KOPT-K1 (cell line): ENCODE measurements around the gene CCL14.
"Not testable (repeated sequence)": the region's sequence is repeated elsewhere in the genome, so short reads cannot be mapped to it uniquely, and the experiment has no call there.

ENCODE experiments used
- H3K27ac ChIP-seq: fragments of 200-600 bp; sonication (generic); 2 replicates; pipeline ENCODE4 v1.5.1; 2016; ENCODE audit warnings: antibody characterized with exemption, mild to moderate bottlenecking, low read depth, low read length; ENCODE audit not compliant: poor library complexity, severe bottlenecking
- H3K36me3 ChIP-seq: fragments of 200-600 bp; sonication (generic); 2 replicates; pipeline ENCODE4 v1.5.1; 2017; ENCODE audit warnings: antibody characterized with exemption, mild to moderate bottlenecking, low read length, moderate library complexity; ENCODE audit not compliant: insufficient read depth
- H3K9me3 ChIP-seq: fragments of 200-600 bp; sonication (generic); 2 replicates; pipeline ENCODE4 v1.5.1; 2017; ENCODE audit warnings: antibody characterized with exemption, low read length, mild to moderate bottlenecking; ENCODE audit not compliant: insufficient read depth, poor library complexity, severe bottlenecking

The CCL14 gene

DNA sequence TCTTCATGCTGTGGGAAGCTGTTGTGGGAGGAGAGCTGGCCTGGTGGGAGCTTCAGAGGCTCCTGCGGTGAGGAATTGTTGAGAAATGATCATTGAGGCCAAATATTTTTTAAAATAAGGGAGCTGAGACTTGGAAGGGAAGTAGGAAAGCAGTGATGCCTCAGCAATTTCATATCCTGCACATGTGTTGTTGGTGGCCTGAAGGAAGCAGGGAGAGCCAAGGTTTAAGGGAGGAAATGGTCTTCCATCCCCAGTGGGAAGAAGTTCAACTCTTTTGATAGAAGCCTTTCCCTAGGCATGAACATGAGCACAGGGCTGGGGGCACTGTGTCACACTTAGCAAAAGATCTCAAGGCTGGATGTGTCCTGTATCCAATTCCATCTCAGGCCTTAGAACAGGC is at the start of gene CCL14:
Gene CCL14, minus strand, starts transcription at position 87 of the 400 bp plus-strand sequence. Its CDS starts 80 bp downstream, at position 7.
- H3K27ac ChIP-seq, result no peak within 1 kb of the TSS
- peaks cover 18% of the 10 kb centered on the region for H3K9me3 ChIP-seq
- no peaks in the 10 kb centered on the region for H3K36me3 ChIP-seq

DNA sequence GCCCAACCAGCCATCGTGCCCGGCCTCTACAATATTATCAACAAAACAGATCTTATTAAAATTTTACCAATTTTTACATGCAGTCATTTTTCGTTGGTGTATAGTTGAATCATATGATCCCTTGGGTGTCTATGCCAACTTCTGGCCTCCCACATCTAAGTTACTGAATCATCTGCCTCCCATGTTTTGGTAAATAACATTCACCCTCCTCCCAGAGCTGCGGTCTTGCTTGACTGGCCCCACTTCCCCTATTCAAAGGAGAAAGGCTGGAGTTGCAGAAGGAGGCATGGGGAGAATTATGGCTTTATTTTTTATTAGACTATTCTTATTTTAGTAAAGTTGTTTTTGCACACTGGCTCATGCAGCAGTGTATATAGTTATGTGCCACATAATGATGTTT is 49.7 kb upstream of the CCL14 start:
- H3K9me3 ChIP-seq, result no peaks in the 10 kb centered on the region
- H3K36me3 ChIP-seq, result no peaks in the 10 kb centered on the region
- no peak overlapping the region for H3K27ac ChIP-seq

DNA sequence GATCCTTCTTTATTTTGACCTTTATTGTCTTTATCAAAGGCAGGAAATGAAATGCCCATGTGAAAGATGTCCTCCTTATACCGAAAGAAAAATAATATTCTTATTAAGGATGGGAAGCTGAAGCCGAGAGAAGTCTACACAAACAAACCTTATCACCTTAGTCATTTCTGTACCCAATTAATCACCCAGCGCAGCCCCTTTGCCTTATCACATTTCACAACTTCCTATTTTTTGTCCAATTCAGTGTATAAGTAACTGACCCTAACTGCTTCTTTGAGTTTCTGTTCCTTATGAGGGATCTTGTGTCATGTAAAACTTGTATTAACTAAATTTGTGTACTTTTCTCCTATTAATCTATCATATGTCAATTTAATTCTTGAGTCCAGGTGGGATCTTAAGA is 47.6 kb upstream of the CCL14 start:
- Histone ChIP-seq H3K27ac (no peak overlapping the region), H3K9me3 (no peaks in the 10 kb centered on the region), H3K36me3 (no peaks in the 10 kb centered on the region)

DNA sequence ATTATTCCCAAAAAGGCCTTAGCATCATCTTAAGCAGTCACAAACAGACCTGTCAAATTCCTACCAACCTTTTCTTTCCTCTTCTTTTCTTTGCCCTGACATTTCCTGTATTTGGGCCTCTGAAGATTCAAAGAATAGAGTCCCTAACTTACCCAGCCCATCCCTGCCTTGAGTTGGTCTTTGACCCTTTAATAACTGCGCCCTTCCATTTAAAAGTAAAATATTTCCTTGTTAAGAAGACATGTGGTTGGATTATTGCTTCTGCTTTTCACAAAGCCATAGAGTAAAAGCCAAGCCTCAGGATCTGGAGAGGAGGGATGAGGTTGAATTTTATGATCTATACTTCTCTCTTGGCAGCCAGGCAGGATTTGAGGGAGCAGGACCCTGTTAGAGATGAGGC is 44.4 kb upstream of the CCL14 start:
- no peak overlapping the region for H3K27ac ChIP-seq
- H3K9me3 ChIP-seq, result no peaks in the 10 kb centered on the region
- no peaks in the 10 kb centered on the region for H3K36me3 ChIP-seq

DNA sequence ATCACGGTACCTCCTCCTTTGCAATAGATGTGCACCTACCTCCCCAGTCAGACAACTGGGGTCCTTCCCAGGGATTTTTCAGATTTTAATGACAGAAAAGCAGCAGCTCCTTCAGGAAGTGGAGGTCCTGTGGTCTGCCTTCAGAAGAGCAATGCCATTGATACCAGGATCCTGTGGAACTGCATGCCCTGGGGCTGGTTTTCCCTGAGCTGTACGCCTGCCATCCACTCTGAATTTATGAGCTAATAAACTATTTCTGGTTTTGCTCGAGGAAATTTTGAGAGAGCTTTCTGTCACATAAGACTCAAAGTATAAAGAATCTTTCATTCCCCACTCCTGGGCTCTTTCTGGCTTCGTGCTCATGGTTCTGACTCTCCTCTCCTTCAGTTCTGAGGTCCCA is 41.2 kb upstream of the CCL14 start:
- no peak overlapping the region for H3K27ac ChIP-seq
- H3K9me3 ChIP-seq, result no peaks in the 10 kb centered on the region
- no peaks in the 10 kb centered on the region for H3K36me3 ChIP-seq

DNA sequence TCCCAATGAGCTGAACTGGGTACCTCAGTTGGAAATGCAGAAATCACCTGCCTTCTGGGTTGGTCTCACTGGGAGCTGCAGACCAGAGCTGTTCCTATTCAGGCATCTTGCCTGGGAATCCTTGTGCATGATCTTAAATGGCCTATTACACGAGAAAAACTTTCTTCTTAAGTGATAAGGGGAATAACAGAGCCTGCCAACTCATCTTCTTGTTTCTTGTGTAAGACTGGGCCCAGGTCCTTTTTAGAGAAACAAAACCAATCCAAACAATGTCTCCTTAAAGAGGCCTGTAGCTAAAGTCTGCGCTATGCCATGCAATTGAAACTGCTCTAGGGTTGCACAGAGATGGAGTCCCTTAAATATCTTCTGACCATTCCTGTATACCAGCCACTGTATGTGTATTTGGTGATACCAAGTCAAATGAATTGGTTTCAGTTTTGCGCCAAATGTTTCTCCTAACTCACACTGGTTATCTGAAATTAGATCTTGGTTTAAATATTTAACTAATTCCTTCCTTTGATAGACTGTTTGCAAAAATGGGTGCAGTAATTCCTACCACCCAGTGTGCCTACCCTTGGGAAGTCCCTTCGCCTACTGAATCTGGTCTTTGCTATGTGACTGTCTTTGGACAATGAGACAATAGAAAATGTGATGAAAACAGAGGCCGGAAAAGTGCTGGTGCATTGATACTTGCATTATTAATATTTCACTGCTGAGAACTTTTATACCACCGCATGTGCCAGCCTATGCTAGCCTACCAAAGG is 37.8 kb upstream of the CCL14 start:
- Histone ChIP-seq H3K9me3 (no peaks in the 10 kb centered on the region), H3K27ac (no peak overlapping the region), H3K36me3 (no peaks in the 10 kb centered on the region)

DNA sequence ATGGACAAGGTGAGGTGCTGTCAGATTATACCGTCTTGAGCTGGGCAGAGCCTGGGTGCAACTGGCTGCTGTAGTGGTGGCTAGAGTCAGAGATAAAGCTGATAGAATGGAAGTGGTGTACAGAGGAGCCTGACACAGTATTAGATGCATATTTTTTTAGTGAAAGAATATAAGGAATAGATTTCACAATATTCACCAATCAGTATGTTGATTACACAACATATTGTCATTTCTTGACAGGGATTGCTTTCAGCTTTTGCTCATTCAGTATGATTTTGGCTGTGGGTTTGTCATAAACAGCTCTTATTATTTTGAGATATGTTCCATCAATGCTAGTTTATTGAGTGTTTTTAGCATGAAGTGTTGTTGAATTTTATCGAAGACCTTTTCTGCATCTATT is 32.9 kb upstream of the CCL14 start:
- H3K27ac ChIP-seq, result no peak overlapping the region
- no peaks in the 10 kb centered on the region for H3K9me3 ChIP-seq
- no peaks in the 10 kb centered on the region for H3K36me3 ChIP-seq

DNA sequence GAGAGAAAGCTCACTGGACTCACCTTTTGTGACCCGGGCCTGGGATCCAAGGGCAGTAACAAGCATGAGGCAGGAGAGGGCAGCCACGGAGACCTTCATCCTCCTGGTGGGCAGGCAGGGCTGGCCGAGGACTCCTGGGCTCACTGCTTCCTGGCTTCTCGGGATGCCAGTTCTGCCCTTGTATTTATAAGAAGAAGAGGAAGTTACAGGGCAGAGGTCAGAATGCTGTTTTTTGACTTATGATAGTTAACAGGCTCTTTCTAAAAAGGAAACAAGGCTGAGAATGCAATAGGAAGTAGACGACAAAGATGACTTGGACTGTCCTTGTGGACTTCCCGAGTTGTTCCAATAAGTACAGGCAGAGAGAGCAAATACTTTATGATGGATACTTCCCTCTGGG is 31.3 kb upstream of the CCL14 start, which contains the start of gene CCL23:
Gene CCL23, minus strand, starts transcription at position 174 of the 400 bp plus-strand sequence. Its CDS starts 75 bp downstream, at position 99.
- no peaks in the 10 kb centered on the region for H3K9me3 ChIP-seq
- H3K27ac ChIP-seq, result no peak within 1 kb of the TSS
- H3K36me3 ChIP-seq, result no peaks in the 10 kb centered on the region

DNA sequence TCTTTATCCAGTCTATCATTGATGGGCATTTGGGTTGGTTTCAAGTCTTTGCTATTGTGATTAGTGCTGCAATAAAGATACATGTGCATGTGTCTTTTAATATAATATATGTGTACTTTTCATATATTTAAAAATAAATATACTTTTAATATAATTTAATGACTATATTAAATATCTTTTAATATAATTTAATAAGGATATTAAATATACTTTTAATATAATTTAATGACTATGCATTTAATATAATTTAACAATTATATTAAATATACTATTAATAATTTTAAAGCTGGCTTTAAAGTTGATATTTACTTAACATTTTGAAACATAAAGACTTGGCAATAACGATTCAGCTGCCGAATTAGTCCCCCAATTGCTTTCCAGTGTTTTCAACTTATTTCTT is 30.0 kb upstream of the CCL14 start:
- Histone ChIP-seq H3K27ac (no peak overlapping the region), H3K9me3 (no peaks in the 10 kb centered on the region)

DNA sequence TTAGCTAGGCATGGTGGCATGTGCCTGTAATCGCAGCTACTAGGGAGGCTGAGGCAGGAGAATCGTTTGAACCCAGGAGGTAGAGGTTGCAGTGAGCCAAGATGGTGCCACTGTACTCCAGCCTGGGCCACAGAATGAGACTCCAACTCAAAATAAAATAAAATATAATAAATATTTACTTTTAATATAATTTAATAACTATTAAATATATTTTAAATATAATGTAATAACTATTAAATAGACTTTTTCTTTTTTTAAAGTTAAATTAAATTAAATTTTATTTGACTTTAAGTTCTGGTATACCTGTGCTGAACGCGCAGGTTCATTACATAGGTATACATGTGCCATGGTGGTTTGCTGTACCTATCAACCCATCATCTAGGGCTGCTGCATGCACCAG is 29.4 kb upstream of the CCL14 start:
- not testable (repeated sequence) for H3K27ac ChIP-seq, H3K9me3 ChIP-seq, H3K36me3 ChIP-seq

More for the DNA sequence above, 30.0 kb upstream of the CCL14 start:
- no peaks in the 10 kb centered on the region for H3K36me3 ChIP-seq

DNA sequence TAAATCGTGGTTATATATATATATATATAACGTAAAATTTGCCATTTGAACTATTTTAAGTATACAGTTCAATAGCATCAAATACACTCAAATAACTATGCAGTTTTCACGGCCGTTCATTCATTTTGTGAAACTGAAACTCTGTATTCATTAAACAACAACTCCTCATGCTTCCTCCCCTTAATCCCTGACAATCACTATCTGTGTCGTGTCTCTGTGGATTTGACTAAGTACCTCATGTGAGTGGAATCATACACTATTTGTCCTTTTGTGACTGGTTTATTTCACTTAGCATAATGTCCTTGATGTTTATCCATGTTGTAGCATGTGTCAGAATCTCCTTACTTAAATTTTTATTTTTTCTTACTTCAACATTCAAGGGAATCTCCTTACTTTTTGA is 28.4 kb upstream of the CCL14 start:
- peaks cover 2% of the 10 kb centered on the region for H3K9me3 ChIP-seq
- H3K27ac ChIP-seq, result no peak overlapping the region
- no peaks in the 10 kb centered on the region for H3K36me3 ChIP-seq

DNA sequence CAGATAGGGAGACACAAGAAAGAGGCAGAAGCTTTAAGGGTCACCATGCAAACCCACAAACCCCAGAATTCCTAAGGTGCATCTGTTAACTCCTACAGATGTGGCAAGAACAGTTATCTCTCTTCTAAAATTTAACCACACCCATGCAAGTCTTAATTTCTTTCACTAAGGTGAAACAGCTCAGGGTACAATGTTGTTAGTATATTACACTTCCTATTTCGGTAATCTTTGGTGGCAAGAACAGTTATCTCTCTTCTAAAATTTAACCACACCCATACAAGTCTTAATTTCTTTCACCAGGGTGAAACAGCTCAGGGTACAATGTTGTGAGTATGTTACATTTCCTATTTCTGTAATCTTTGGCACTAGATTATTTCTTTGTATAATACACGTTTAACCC is 24.7 kb upstream of the CCL14 start:
- Histone ChIP-seq H3K27ac (no peak overlapping the region), H3K36me3 (no peaks in the 10 kb centered on the region), H3K9me3 (peaks cover 19% of the 10 kb centered on the region)

DNA sequence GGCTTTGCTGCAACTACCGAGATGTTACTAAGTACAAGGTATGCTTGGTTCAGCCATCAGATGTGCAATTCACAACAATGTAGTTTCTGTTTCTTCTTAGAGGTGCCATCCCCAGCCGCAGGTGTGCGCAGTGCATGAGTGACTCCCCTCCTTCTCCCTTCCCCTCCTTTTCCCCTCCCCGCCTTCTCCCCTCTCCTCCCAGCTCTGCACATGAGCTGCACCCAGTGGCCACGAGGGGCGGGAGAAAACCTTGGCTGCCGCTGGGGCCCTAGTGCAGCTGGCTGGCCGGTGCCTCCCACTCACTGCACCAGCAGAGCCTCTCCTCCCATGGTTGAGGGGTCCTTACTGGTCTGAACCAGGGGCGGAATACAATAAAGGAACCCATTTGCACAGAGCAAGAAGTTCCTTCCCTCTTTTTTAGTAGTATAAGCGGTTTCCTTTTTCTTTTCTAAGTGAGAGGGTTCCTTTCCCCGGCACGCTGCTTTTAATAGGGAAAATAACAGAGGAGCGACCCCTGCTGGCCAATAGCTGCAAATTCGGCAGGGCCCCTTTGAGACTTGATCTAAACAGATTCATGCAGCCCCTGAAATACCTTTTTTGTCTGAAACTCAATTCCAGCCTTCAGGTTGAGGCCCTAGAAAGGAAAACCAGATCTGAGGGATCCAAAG is 22.6 kb upstream of the CCL14 start:
- H3K27ac ChIP-seq, result no peak overlapping the region
- H3K9me3 ChIP-seq, result peaks cover 19% of the 10 kb centered on the region
- no peaks in the 10 kb centered on the region for H3K36me3 ChIP-seq

DNA sequence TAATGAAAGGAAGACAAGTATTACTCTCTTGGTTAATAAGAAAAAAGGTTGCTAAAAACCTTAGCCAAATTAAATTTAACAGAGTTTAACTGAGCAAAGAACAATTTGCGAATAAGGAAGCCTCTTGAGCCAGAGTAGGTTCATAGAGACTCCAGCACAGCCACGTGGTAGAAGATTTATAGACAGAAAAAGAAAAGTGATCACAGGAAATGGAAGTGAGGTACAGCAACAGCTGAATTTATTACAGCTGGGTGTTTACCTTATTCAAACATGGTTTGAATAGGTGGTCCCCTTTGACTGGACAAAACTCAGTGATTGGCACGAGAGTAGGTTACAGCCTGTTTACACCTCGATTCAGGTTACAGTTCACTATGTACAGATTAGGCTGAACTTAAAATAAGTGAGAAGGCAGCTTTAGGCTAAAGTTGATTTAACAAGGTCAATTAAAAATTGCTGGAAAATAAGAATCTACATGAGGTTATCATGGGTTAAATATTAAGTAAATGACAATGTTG is 18.1 kb upstream of the CCL14 start:
- Histone ChIP-seq H3K36me3 (no peaks in the 10 kb centered on the region), H3K9me3 (peaks cover 15% of the 10 kb centered on the region), H3K27ac (no peak overlapping the region)

DNA sequence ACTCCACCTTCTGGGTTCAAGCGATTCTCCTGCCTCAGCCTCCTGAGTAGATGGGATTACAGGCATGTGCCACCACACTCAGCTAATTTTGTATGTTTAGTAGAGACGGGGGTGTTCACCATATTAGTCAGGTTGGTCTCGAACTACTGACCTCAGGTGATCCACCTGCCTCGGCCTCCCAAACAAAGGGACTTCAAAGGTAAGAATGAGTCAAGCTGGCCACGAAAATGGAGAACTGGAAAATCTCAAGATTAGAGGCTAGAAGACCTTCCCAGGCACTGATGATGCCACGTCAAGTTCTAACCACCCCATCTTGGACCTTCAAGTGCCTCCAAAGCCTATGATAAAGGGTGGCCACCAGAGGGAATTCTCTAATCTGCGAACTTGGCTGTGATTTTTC is 16.1 kb upstream of the CCL14 start:
- H3K36me3 ChIP-seq, result no peaks in the 10 kb centered on the region
- H3K9me3 ChIP-seq, result no peaks in the 10 kb centered on the region
- no peak overlapping the region for H3K27ac ChIP-seq
